ENCODE measurements around the gene TEKTIP1.

- TF ChIP-seq EZH2 (IDR thresholded peaks at IDR 0.05; ENCODE audit: borderline replicate concordance, insufficient read depth, low read depth, low read length, poor library complexity, severe bottlenecking) (no peak), CTCF (IDR thresholded peaks at IDR 0.05) (no peak)
Measured at GRCh38 chr19:3516675-3517207, 22.2 kb upstream of the TEKTIP1 start.

All from B cell (primary cell).